Osteoblast (primary cell): ENCODE measurements around the gene MRPL21. TPM values are rescaled to one million over a fixed set of nuclear protein-coding genes. Genes with fewer than 3 reads are reported as not detected.

Experiments used
- DNase-seq: peaks from one replicate; pipeline ENCODE4 v3.0.0; 2011; ENCODE audit warnings: low spot score, mixed read lengths; ENCODE audit not compliant: insufficient read length; ENCODE audit errors: missing footprints
- H2AFZ ChIP-seq: 2 replicates; pipeline ENCODE4 v1.6.0; 2011; ENCODE audit warnings: mild to moderate bottlenecking, low read length
- H3K27ac ChIP-seq: 2 replicates; pipeline ENCODE4 v1.5.1; 2011; ENCODE audit warnings: mild to moderate bottlenecking, low read depth, low read length, moderate library complexity
- H3K27me3 ChIP-seq: 2 replicates; pipeline ENCODE4 v1.6.0; 2012; ENCODE audit warnings: mild to moderate bottlenecking, control low read depth, inconsistent platforms, low read length, moderate library complexity; ENCODE audit not compliant: insufficient read depth
- H3K36me3 ChIP-seq: 2 replicates; pipeline ENCODE4 v1.5.1; 2011; ENCODE audit warnings: mild to moderate bottlenecking, low read length, control low read depth, moderate library complexity; ENCODE audit not compliant: insufficient read depth
- H3K4me1 ChIP-seq: 2 replicates; pipeline ENCODE4 v1.5.1; 2011; ENCODE audit warnings: mild to moderate bottlenecking, low read length, control low read depth, moderate library complexity; ENCODE audit not compliant: insufficient read depth
- H3K4me2 ChIP-seq: 2 replicates; pipeline ENCODE4 v1.6.0; 2011; ENCODE audit warnings: mild to moderate bottlenecking, low read length; ENCODE audit not compliant: insufficient read depth
- H3K4me3 ChIP-seq: fragments of 200-600 bp; sonication (generic); 3 replicates; pipeline ENCODE4 v1.5.1; 2012; ENCODE audit warnings: mild to moderate bottlenecking, low read length, inconsistent platforms; ENCODE audit not compliant: insufficient read depth
- H3K79me2 ChIP-seq: 2 replicates; pipeline ENCODE4 v1.6.0; 2012; ENCODE audit warnings: mild to moderate bottlenecking, low read length, control low read depth, inconsistent platforms; ENCODE audit not compliant: insufficient read depth
- H3K9me3 ChIP-seq: 2 replicates; pipeline ENCODE4 v1.5.1; 2011; ENCODE audit warnings: low read depth, low read length, control low read depth
- H4K20me1 ChIP-seq: 2 replicates; pipeline ENCODE4 v1.6.0; 2012; ENCODE audit warnings: mild to moderate bottlenecking, low read length, control low read depth; ENCODE audit not compliant: insufficient read depth
- CTCF ChIP-seq: IDR thresholded peaks from 2 replicates; pipeline ENCODE4 v1.5.1; 2011; ENCODE audit warnings: mild to moderate bottlenecking, low read depth, low read length, moderate library complexity; ENCODE audit errors: extremely low read depth
- total RNA-seq: library from RNA; depleted of rRNA; stranded (reverse); fragments of >200 nt; gene quantifications from 2 replicates; pipeline ENCODE4 v1.2.3, GENCODE V29; 2012

The MRPL21 gene
- total RNA-seq, 1 donor = 51.0 TPM

- Histone ChIP-seq H3K36me3 (peaks cover 25% of the 10 kb centered on the region), H3K27ac (peak overlapping the region; percentile 87), H3K27me3 (no peaks in the 10 kb centered on the region), H4K20me1 (peaks cover 26% of the 10 kb centered on the region), H2AFZ (peak overlapping the region; percentile 94), H3K9me3 (no peaks in the 10 kb centered on the region), H3K4me1 (peaks cover 14% of the 10 kb centered on the region), H3K4me2 (peak overlapping the region; percentile 95), H3K4me3 (peak overlapping the region; percentile 95), H3K79me2 (peaks cover 68% of the 10 kb centered on the region)
- no peak for TF ChIP-seq CTCF
- DNase-seq = peak; percentile 92
These were observed 716 bp upstream of the MRPL21 start for GRCh38 chr11:68904248-68904847.

- H3K36me3 ChIP-seq = peaks cover 37% of the 10 kb centered on the region
- no peak overlapping the region for H3K4me2 ChIP-seq
- no peak overlapping the region for H3K27ac ChIP-seq
- peaks cover 29% of the 10 kb centered on the region for H4K20me1 ChIP-seq
- H3K9me3 ChIP-seq = no peaks in the 10 kb centered on the region
- H3K79me2 ChIP-seq = peaks cover 56% of the 10 kb centered on the region
- H3K27me3 ChIP-seq = no peaks in the 10 kb centered on the region
- DNase-seq = no peak
- no peak overlapping the region for H3K4me3 ChIP-seq
- no peak for TF ChIP-seq CTCF
- H2AFZ ChIP-seq = no peak overlapping the region
- H3K4me1 ChIP-seq = peaks cover 14% of the 10 kb centered on the region
These were observed 2.7 kb downstream of the MRPL21 start for GRCh38 chr11:68900835-68901381.

GRCh38 chr11:68897441-68897840 lies 6.2 kb downstream of the MRPL21 start:
- H2AFZ ChIP-seq = no peak overlapping the region
- peaks cover 21% of the 10 kb centered on the region for H3K79me2 ChIP-seq
- peaks cover 59% of the 10 kb centered on the region for H3K36me3 ChIP-seq
- no peak for TF ChIP-seq CTCF
- no peaks in the 10 kb centered on the region for H3K9me3 ChIP-seq
- H3K4me2 ChIP-seq = no peak overlapping the region
- H4K20me1 ChIP-seq = peaks cover 21% of the 10 kb centered on the region
- H3K4me1 ChIP-seq = peaks cover under 1% of the 10 kb centered on the region
- no peaks in the 10 kb centered on the region for H3K27me3 ChIP-seq
- H3K4me3 ChIP-seq = no peak overlapping the region
- no peak overlapping the region for H3K27ac ChIP-seq
- no peak for DNase-seq

GRCh38 chr11:68896171-68896959 lies 7.3 kb downstream of the MRPL21 start:
- Histone ChIP-seq H3K27me3 (no peaks in the 10 kb centered on the region), H3K4me2 (no peak overlapping the region), H3K36me3 (peaks cover 64% of the 10 kb centered on the region), H3K27ac (no peak overlapping the region), H3K79me2 (peaks cover 10% of the 10 kb centered on the region), H4K20me1 (peaks cover 15% of the 10 kb centered on the region), H3K9me3 (no peaks in the 10 kb centered on the region), H2AFZ (no peak overlapping the region), H3K4me1 (peaks cover 5% of the 10 kb centered on the region), H3K4me3 (no peak overlapping the region)
- no peak for TF ChIP-seq CTCF
- no peak for DNase-seq
